HEK293 (cell line): Measurements from ENCODE around the gene MAP2.

ENCODE experiments used
- CTCF ChIP-seq: fragments of 450-650 bp; formaldehyde crosslinking; IDR thresholded peaks from 2 replicates; pipeline ENCODE4 v1.5.1; 2016; ENCODE audit warnings: missing biosample characterization, missing genetic modification characterization
- TCF7L2 ChIP-seq: IDR thresholded peaks from 2 replicates; pipeline ENCODE4 v1.6.1; 2011; ENCODE audit warnings: low read depth, mild to moderate bottlenecking, inconsistent platforms, low read length, moderate library complexity, borderline replicate concordance
- ZBTB21 ChIP-seq: fragments of 450-650 bp; formaldehyde crosslinking; IDR thresholded peaks from 2 replicates; pipeline ENCODE4 v1.5.1; 2017; ENCODE audit warnings: missing biosample characterization, missing genetic modification characterization
- ZNF274 ChIP-seq, 2 experiments: fragments of 200-500 bp in 1 of 2; fragments of 450-650 bp in 1 of 2; sonication (Bioruptor generic) in 1 of 2; formaldehyde crosslinking in 1 of 2; IDR thresholded peaks; 2 replicates each; pipeline versions ENCODE4 v1.5.1 to v1.6.1; 2014 to 2016; ENCODE audit warnings: borderline replicate concordance in 1 of 2, inconsistent platforms in 1 of 2, low read length in 1 of 2, missing biosample characterization in 1 of 2, missing genetic modification characterization in 1 of 2
- ZNF830 ChIP-seq: fragments of 450-650 bp; IDR thresholded peaks from 2 replicates; pipeline ENCODE4 v1.5.0; 2018; ENCODE audit warnings: missing biosample characterization, missing genetic modification characterization, low read depth, mild to moderate bottlenecking, moderate library complexity
- ZNF843 ChIP-seq: fragments of 450-650 bp; formaldehyde crosslinking; IDR thresholded peaks from 2 replicates; pipeline ENCODE4 v1.5.1; 2016; ENCODE audit warnings: missing biosample characterization, missing genetic modification characterization
- TF ChIP-seq, protein P1 (sequence below): fragments of 450-650 bp; formaldehyde crosslinking; IDR thresholded peaks from 2 replicates; pipeline ENCODE4 v1.5.1; 2016; ENCODE audit warnings: missing biosample characterization, missing genetic modification characterization, low read depth

DNA sequence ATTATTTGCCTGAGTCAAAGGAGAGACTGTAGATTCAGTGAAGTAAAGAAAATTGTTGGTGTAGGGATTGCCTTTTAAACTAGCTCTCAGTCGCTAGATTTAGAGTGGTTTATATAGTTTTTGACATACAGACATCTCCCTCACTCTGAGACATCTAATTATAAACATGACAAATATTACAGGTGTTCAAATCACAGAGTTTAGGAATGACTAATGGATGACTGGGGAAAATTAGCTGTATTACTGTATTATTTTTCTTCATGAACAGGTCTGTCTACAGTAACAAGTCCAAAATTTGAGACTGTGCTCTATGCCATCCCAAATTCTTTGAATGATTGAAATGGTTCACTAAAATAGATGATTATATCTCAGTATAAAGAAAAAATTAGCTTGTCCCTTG is 40.0 kb downstream of the MAP2 start:
- TF ChIP-seq, protein P1, sequence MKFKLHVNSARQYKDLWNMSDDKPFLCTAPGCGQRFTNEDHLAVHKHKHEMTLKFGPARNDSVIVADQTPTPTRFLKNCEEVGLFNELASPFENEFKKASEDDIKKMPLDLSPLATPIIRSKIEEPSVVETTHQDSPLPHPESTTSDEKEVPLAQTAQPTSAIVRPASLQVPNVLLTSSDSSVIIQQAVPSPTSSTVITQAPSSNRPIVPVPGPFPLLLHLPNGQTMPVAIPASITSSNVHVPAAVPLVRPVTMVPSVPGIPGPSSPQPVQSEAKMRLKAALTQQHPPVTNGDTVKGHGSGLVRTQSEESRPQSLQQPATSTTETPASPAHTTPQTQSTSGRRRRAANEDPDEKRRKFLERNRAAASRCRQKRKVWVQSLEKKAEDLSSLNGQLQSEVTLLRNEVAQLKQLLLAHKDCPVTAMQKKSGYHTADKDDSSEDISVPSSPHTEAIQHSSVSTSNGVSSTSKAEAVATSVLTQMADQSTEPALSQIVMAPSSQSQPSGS, result no peak
- TF ChIP-seq ZBTB21 (tag by site-specific recombination), result no peak
- TF ChIP-seq ZNF274 (IDR thresholded peaks at IDR 0.05; ENCODE audit: low read length), result no peak
- TF ChIP-seq ZNF274 (tag by site-specific recombination; IDR thresholded peaks at IDR 0.05; ENCODE audit: borderline replicate concordance), result no peak
- no peak for TF ChIP-seq CTCF
- no peak for TF ChIP-seq ZNF843 (tag by site-specific recombination)
- TF ChIP-seq ZNF830 (tag by site-specific recombination), result no peak
- no peak for TF ChIP-seq TCF7L2
